Neural cell (in vitro differentiated cells): Measurements from ENCODE around the gene CCNG2.

ENCODE experiments used
- CTCF ChIP-seq: fragments of 450-650 bp; IDR thresholded peaks from 2 replicates; pipeline ENCODE4 v1.5.1; 2014; ENCODE audit warnings: antibody characterized with exemption, mild to moderate bottlenecking, moderate library complexity; ENCODE audit not compliant: poor library complexity, severe bottlenecking
- EP300 ChIP-seq: fragments of 450-650 bp; conservative IDR thresholded peaks from 2 replicates; pipeline ENCODE4 v1.6.1; 2014; ENCODE audit warnings: antibody characterized with exemption, mild to moderate bottlenecking, moderate library complexity; ENCODE audit not compliant: poor library complexity, severe bottlenecking
- EZH2 ChIP-seq: fragments of 200-600, 300-800 bp; shearing (Covaris generic), sonication (generic); IDR thresholded peaks from 2 replicates; pipeline ENCODE4 v1.6.1; 2014; ENCODE audit warnings: antibody characterized with exemption, low read length, borderline replicate concordance, mild to moderate bottlenecking; ENCODE audit not compliant: insufficient read depth, poor library complexity, severe bottlenecking
- MXI1 ChIP-seq: fragments of 450-650 bp; conservative IDR thresholded peaks from 2 replicates; pipeline ENCODE4 v1.6.1; 2014; ENCODE audit warnings: antibody characterized with exemption, mild to moderate bottlenecking; ENCODE audit not compliant: poor library complexity, severe bottlenecking
- POLR2AphosphoS5 ChIP-seq: IDR thresholded peaks from 2 replicates; pipeline ENCODE4 v1.6.1; 2012
- RAD21 ChIP-seq: fragments of 450-650 bp; conservative IDR thresholded peaks from 2 replicates; pipeline ENCODE4 v1.6.1; 2014; ENCODE audit warnings: antibody characterized with exemption, mild to moderate bottlenecking, moderate library complexity
- REST ChIP-seq: IDR thresholded peaks from 2 replicates; pipeline ENCODE4 v1.6.1; 2012; ENCODE audit warnings: borderline replicate concordance
- SMC3 ChIP-seq: fragments of 450-650 bp; conservative IDR thresholded peaks from 2 replicates; pipeline ENCODE4 v1.6.1; 2014; ENCODE audit warnings: antibody characterized with exemption, mild to moderate bottlenecking, moderate library complexity; ENCODE audit not compliant: poor library complexity
- TAF1 ChIP-seq: IDR thresholded peaks from 2 replicates; pipeline ENCODE4 v1.6.1; 2012; ENCODE audit warnings: low read depth

GRCh38 chr4:77167866-77168265, 10.9 kb downstream of the CCNG2 start:
- TF ChIP-seq EZH2 (no peak), CTCF (no peak), EP300 (no peak), REST (no peak), POLR2AphosphoS5 (no peak), TAF1 (no peak), SMC3 (no peak), RAD21 (no peak), MXI1 (no peak)
